HTERT RPE-1 (cell line): Measurements from ENCODE around the gene LCTL.

Source experiments
- in situ Hi-C: fragments of 300-500 bp; cut with MboI; formaldehyde crosslinking; loops from 4 replicates; pipeline ENCODE4 v1.14.3; 2020; ENCODE audit warnings: low sequenced_read_pairs

LCTL gene, protein sequence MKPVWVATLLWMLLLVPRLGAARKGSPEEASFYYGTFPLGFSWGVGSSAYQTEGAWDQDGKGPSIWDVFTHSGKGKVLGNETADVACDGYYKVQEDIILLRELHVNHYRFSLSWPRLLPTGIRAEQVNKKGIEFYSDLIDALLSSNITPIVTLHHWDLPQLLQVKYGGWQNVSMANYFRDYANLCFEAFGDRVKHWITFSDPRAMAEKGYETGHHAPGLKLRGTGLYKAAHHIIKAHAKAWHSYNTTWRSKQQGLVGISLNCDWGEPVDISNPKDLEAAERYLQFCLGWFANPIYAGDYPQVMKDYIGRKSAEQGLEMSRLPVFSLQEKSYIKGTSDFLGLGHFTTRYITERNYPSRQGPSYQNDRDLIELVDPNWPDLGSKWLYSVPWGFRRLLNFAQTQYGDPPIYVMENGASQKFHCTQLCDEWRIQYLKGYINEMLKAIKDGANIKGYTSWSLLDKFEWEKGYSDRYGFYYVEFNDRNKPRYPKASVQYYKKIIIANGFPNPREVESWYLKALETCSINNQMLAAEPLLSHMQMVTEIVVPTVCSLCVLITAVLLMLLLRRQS

GRCh38 chr15:66565741-66566144, at the start of gene LCTL:
LCTL (minus strand) TSS chr15:66565998; CDS start chr15:66565365, 633 bp downstream.
- in situ Hi-C loops, result no loop called here

DNA sequence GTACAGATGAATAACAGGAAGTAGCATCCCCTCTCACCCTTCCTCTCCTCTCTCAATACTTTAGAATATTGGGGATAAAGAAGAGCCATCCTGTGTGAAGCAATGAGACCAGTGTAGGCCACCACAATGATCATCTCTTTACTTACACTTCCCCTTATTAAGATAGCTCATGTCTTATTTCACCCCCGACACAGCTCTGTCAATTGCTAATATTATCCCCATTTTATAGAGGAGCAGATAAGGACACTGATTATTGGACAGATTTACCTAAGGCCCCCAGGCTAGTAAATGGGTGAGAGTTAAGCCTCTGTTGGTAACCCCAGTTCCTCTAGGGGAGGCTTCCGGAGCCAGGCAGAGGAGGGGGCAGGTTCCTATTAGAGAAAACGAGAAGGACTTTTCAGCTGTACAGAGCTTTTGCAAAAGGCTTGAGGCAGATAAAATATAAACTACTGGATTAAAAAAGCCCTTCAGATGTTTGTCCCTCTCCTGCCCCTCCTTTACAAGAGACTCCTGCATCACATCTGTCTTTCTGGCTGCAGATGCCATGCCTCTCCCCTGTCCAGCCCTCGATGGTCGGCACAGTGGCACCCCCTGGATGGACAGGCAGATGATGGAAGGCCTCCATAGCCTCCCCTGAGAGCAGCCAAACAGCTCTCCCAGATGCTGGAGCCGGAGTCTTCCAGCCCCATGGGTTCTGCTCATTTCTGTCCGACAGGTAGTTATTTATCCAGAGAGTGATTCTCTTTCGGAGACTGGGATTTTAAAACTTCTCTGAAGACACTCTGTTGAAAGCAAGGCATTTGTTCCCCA, 49.4 kb upstream of the LCTL start:
- in situ Hi-C loops, result no loop called here

DNA sequence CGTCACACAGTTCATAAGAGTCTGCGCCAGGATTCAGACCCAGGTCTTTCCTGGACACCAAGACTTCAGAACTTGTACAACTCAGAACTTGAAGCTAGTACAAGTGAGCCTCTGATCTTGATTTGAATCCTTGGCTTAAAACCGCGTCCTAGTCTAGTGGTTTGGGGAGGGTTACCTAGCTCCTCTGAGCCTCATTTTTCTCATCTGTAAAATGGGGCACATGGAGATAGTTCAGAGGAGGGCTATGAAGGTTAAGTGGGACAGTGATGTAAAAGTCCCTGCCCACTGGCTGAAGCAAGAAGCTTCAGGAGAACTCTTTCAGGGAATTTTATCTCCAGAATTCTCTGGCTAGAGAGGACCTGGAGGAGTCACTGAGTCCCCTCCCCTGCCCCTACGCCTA, 48.7 kb upstream of the LCTL start:
- in situ Hi-C loops, result no loop called here

DNA sequence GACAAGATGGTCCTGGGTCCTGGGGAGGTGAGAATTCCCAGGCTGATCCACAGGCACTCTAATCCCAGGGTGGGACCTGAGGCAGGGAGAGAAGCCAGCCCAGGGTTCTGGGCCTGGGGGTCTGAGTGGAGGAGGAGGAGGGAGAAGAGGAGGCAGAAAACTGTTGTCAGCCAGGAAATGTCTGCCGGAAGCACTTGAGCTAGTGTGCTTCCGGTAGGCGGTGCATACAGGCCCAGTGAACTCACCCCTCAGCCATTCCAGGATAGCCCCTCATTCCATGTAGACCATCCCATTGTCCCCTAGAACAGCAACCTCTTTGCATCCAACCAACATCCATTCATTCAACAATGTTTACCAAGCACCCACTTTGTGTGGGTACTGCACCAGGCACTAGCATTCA, 47.9 kb upstream of the LCTL start:
- in situ Hi-C loops, result no loop called here

GRCh38 chr15:66611257-66612053, 45.7 kb upstream of the LCTL start:
- in situ Hi-C loops, result no loop called here

- in situ Hi-C loops, result no loop called here
Measured at GRCh38 chr15:66609876-66610275, 44.1 kb upstream of the LCTL start.

GRCh38 chr15:66608881-66609280, 43.1 kb upstream of the LCTL start:
- in situ Hi-C loops, result no loop called here

GRCh38 chr15:66608159-66608558, 42.4 kb upstream of the LCTL start:
- in situ Hi-C loops, result no loop called here

DNA sequence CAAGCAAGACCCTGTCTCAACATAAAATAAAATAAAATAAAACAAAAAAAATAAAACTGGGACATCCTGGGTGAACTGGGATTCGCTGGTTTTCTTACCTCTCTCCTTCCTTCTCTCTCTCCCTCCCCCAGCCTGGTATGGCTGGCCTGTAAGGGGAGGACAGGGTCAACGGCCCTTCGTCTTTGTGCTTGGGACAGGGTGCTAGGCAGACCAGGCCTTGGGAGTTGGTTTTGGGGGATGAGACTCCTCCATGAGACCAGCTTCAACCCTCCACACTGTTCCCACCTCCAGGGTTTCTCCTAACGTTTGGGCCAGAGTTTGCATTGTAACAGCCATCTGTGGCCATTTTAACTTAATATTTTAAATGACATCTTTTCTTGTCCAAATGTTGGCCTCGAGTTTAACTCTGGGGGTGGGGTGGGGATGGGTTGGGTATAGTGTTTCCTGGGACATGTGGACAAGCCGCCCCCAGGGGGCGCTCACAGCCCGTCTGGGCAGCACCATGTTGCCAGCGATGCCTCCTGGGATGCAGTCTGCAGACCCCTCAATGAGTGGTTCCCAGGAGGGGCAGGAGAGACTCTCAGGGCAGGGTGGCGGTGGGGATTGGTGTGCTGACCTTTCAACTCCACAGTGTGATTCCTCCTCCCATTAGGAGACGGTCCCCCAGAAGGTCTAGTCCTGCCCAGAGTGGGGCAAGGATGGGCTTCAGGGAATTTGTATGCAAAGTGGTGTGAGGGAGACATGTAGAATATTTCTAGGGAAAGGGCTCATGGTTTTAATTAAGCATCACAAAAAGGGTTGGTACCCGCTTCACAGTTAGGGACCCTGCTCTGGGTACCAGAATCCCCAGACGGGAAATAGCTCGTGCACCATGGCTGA, 37.7 kb upstream of the LCTL start:
- in situ Hi-C loops, result no loop called here

DNA sequence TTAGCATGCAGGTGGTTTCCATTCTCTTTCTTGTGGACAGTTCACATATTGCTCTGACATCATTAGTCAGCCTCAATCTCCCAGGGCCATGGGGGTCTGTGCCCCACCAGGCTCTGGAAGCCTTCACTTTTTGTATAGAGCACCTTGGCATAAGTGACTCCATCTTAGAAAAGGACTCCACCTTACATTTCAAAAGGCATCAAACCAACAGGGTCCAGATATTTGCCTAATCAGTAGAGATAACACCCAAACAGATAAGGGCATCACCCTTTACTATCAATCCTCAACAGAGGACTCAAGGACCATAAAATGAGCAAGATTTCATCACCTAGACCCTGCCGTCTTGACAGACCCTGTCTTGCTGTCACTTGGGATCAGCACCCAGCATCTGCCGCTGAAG, 35.7 kb upstream of the LCTL start:
- in situ Hi-C loops, result no loop called here

DNA sequence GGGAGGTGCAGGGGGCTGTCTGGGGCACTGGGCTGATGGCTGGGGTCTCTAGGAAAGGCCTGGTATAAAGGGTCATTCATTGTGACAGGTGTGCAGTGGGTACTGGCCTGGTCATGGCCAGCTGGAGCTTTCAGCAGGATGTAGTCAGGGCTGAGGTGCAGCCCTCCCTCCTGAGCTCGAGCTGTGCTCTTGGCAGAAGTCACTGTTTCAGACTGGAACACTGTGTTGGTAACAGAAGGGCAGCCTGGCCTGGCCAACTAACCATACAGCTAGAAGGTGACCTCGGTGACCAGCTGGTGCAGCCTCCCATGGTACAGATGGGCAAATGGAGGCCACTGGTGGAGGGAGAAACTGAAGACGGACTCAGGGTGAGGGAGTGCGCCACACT, 34.4 kb upstream of the LCTL start:
- in situ Hi-C loops, result no loop called here

- in situ Hi-C loops, result no loop called here
Measured at GRCh38 chr15:66599536-66600239, 33.9 kb upstream of the LCTL start.

DNA sequence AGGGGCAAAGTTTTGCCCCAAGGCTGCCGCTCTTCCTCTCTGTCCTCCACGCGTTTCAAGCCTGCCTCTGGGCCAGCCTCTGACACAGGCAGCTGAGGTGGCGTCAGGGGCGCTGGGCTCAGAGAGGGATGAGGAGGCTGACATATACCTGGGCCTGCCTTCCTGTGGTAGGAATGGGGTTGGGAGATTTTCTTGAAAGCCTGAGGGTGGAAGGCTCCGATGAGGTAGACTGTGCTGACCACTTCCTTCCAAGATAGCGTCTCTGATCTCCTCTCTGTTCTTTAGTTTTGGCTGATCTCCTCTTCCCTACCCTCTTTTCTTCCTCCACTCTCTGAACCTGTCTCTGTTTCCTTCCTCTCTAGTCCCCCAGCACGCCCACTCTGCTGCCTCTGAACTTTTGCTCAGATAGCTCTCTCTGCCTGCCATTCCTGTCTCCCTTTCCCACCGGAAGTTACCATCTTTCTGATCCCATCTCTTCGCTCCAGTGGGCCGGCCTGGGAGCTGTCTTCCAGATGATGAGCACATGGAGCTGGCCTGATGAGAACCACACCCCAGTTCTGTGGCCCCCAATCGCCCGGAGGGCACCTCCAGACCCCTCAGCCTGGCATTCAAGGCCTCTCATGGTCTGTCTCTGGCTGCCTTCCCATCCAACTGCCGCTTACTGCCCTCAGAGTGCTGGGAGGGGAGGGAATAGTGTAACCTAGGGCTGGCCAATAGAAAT, 32.5 kb upstream of the LCTL start:
- in situ Hi-C loops, result no loop called here

- in situ Hi-C loops, result no loop called here
Measured at GRCh38 chr15:66595931-66596545, 30.2 kb upstream of the LCTL start.

- in situ Hi-C loops, result no loop called here
Measured at GRCh38 chr15:66595332-66595731, 29.5 kb upstream of the LCTL start.

- in situ Hi-C loops, result no loop called here
Measured at GRCh38 chr15:66594836-66595235, 29.0 kb upstream of the LCTL start.

GRCh38 chr15:66594344-66594743, 28.5 kb upstream of the LCTL start:
- in situ Hi-C loops, result no loop called here

DNA sequence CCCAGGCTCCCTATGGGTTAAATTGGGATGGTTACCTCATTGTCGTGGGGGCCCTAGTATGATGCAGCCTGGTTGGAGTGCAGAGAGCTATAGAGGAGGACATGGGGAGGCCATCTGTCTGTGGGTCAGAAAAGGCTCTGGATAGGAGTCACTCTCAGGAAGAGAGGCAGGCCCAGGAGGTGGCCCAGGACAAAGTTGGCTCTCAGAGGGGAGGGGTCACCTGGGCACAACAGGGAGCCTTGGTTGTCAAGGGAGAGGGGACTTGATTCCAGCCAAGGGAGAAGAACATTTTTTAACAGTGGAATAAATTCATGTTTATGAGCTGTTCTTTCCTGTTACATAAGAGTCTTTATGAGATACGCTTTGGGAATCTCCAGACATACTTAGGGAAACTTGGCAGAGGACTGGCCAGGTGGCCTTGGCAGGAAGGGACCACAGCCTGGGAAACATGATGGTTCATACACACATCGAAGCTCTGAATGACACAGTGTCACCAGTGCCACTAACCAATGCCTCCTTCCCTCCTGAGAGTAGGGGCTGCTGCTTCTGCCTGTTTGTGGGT, 27.5 kb upstream of the LCTL start:
- in situ Hi-C loops, result no loop called here
